GM12801 (cell line): ENCODE measurements around the gene MRRF.

Source experiments
- TF ChIP-seq, protein P1 (sequence below): IDR thresholded peaks from one replicate; pipeline ENCODE4 v1.5.1; 2011; ENCODE audit warnings: control low read depth; ENCODE audit not compliant: insufficient read length; ENCODE audit errors: extremely low read depth

MRRF gene

DNA sequence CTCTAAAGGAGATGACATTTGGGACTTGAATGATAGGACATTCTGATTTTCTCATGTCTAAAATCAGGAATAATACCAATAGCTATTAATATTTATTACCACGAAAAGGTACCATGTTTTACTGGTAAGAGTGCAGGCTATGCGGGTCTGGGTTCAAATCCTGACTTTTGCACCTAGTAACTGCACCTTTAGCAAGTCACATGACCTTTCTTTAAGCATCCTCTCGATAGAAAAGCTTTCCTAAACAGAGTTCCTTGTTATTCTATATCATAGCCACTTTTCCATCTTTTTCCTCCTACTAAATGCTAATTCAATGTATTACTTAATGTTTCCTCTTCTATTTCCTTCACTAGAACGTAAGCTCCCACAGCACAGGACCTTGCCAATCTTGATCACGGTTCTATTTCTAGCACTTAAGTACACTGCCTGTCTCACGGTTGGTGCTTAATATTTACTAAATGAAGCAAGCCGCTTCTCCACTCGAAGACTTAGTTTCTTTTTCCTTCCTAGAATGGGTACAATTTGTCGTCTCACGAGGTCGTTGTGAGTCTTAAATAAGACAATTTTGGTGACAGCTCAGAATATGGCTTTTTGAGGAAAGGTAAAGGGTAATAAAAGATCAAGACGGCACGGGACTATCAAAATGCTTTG, 858 bp upstream of the MRRF start:
- TF ChIP-seq, protein P1, sequence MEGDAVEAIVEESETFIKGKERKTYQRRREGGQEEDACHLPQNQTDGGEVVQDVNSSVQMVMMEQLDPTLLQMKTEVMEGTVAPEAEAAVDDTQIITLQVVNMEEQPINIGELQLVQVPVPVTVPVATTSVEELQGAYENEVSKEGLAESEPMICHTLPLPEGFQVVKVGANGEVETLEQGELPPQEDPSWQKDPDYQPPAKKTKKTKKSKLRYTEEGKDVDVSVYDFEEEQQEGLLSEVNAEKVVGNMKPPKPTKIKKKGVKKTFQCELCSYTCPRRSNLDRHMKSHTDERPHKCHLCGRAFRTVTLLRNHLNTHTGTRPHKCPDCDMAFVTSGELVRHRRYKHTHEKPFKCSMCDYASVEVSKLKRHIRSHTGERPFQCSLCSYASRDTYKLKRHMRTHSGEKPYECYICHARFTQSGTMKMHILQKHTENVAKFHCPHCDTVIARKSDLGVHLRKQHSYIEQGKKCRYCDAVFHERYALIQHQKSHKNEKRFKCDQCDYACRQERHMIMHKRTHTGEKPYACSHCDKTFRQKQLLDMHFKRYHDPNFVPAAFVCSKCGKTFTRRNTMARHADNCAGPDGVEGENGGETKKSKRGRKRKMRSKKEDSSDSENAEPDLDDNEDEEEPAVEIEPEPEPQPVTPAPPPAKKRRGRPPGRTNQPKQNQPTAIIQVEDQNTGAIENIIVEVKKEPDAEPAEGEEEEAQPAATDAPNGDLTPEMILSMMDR = no peak

DNA sequence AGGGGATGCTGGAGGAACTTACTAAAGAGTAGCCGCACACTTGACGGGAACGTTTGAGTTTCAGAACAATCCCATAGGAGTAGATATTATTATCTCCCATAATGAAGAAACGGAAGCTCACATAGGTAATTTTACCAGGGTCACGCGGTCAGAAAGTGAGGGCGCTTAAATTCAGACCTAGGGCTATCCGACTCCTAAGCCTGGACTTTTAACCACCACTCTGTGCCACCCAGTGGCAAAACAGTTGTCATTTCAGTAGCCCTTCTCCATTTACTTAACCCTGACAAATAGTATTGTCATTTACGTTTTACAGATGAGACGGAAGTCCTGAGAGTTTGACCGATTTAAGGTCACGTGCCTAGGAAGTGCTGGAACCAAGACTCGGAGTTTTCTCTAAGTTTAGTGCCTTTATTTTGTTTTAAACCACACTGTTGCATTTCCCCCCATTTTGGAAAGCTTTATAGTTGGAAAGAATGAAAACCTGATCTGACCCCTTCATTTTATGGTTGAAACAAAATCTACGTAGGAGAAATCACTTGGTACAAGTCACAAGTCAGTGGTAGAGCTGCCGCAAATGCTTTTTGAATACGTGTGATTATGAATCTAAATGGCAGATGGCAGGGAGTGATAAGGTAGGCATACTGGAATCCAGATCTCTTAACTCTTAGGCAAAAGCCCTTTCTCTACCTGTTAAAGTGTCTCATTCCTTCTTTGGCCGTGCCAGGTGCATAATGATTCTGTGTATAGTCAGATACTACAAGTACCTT, 650 bp downstream of the MRRF start:
- TF ChIP-seq, protein P1 = no peak

DNA sequence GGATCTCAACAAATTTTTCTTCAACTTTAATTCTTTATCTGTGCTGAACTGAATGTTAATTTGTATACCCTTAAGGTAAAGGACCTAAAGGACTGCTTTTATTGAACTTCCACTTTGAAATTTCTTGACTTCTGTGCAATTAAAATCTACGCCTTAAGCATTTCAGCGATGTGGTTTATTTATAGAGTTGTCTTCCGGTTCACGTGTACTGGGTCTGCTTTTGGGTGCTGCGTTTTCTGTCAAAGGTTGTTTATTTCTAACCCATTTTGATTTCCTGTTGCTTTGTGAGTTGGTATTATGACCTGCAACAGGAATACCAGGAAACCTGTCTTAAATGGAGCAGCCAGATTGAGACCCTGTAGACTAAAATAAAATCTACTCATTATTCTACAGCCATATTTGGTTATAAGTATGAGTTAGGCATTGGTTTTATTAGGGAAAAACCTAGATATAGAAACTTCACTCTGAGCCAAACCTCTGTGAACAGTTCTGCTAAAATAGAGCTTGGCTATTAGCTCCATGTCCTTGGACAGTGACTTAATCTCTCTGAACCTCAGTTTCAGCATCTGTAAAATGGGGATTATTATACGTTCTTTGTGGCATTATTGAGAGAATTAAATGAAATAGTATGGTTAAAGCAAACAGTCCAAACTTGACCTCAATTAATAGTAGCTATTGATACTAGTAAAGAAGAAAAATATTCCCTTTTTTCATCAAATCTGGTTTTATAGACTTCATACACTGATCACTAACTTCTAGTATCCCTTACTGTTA, 3.5 kb downstream of the MRRF start:
- TF ChIP-seq, protein P1 = no peak

DNA sequence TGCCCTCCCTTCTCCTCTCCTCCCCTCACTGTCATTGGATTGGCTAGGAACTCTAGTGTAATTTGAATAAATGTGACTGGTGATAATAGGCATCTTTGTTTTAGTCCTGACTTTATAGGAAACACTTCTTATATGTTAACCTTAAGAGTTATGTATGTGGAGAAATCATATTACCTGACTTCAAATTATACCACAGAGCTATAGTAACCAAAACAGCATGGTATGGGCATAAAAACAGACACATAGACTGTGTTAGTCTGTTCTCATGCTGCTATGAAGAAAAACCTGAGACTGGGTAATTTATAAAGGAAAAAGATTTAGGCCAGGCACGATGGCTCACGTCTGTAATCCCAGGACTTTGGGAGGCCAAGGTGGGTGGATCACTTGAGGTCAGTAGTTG, 9.4 kb downstream of the MRRF start:
- TF ChIP-seq, protein P1 = no peak

DNA sequence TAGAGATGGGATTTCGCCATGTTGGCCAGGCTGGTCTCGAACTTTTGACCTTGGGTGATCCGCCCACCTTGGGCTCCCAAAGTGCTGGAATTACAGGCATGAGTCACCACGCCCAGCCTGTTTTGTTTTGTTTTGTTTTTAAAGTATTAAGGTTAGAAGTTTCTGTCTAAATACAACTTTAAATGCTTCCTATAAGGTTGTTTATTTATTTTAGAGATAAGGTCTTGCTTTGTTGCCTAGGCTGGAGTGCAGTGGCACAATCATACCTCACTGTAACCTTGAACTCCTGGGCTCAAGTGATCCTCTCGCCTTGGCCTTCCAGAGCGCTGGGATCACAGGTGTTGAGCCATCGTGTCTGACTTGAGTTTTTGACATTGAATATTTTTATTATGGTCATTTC, 11.4 kb downstream of the MRRF start:
- TF ChIP-seq, protein P1 = no peak

DNA sequence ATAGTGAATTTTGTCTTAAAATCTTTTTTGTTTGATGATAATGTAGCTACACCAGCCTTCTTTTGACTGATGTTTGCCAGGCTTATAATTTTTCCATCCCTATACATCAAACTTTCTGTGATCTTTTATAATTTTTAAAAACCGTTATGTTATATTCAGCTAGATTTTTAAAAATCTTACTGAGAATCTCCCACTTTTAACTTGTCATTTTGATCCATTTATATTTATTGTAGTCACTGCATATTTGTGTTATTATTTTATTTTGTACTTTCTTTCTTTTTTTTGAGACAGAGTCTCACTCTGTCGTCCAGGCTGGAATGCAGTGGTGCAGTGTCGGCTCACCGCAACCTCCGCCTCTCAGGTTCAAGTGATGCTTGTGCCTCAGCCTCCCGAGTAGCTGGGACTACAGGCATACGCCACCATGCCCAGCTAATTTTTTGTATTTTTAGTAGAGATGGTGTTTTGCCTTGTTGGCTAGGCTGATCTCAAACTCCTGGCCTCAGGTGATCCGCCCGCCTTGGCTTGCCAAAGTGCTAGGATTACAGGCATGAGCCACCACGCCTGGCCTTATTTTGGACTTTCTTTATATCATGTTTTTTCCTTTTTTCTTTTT, 12.7 kb downstream of the MRRF start:
- TF ChIP-seq, protein P1 = no peak

DNA sequence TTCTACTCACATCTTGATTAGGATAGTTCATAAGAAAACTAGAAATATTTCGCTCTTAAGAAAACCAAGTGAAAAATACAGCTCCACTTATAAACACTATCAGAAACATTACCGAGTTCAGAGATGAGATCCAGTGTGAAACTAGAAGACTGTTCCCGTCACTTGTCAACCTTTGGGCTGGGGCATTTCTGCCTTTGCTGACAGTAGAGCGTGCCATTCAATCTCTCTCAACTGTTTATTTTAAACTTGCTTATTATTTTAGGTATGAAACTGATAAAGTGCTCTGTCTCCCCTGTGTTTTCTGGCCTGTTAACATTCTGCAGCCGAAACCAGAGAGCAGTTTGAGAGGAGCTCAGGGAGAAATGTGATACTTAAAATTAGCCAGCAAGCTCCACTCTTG, 16.7 kb downstream of the MRRF start:
- TF ChIP-seq, protein P1 = no peak
